Glutamatergic neuron (in vitro differentiated cells): ENCODE measurements around the gene APOBEC3H. TPM values are rescaled to one million over a fixed set of nuclear protein-coding genes. Genes with fewer than 3 reads are reported as not detected.

Experiments
- DNase-seq: peaks from one replicate; pipeline ENCODE4 v3.0.0; 2022
- H3K27ac Mint-ChIP-seq: one replicate; pipeline ENCODE4 v1.8.0; 2020; ENCODE audit warnings: mild to moderate bottlenecking, mixed read lengths, inconsistent platforms; ENCODE audit not compliant: unreplicated experiment
- H3K27me3 Mint-ChIP-seq: one replicate; pipeline ENCODE4 v1.8.0; 2020; ENCODE audit warnings: mild to moderate bottlenecking, moderate library complexity, mixed read lengths, inconsistent platforms; ENCODE audit not compliant: unreplicated experiment
- H3K36me3 Mint-ChIP-seq: one replicate; pipeline ENCODE4 v1.8.0; 2020; ENCODE audit warnings: mild to moderate bottlenecking, mixed read lengths, inconsistent platforms; ENCODE audit not compliant: unreplicated experiment
- H3K4me1 Mint-ChIP-seq: one replicate; pipeline ENCODE4 v1.8.0; 2020; ENCODE audit warnings: mild to moderate bottlenecking, low read depth, mixed read lengths, inconsistent platforms; ENCODE audit not compliant: unreplicated experiment
- H3K4me3 Mint-ChIP-seq: one replicate; pipeline ENCODE4 v1.8.0; 2020; ENCODE audit warnings: mild to moderate bottlenecking, mixed read lengths, inconsistent platforms; ENCODE audit not compliant: unreplicated experiment
- H3K9me3 Mint-ChIP-seq: one replicate; pipeline ENCODE4 v1.8.0; 2020; ENCODE audit warnings: mild to moderate bottlenecking, moderate library complexity, mixed read lengths, inconsistent platforms; ENCODE audit not compliant: unreplicated experiment
- CTCF ChIP-seq: fragments of 200-600 bp; sonication (generic); IDR thresholded peaks from one replicate; pipeline ENCODE4 v1.5.0; 2021; ENCODE audit not compliant: partially characterized antibody, unreplicated experiment
- total RNA-seq: library from RNA; stranded (reverse); fragmentation: NEBNext Ultra II Directional; extraction: Animal tissue kit (Norgen Biotek cat#: 25700); gene quantifications from one replicate; pipeline ENCODE4 v1.2.1, GENCODE V29; 2021; ENCODE audit not compliant: unreplicated experiment

Gene APOBEC3H
- total RNA-seq, 1 donor from 2014 or later = not detected

- H3K4me3 Mint-ChIP-seq = no peak overlapping the region
- H3K4me1 Mint-ChIP-seq = no peaks in the 10 kb centered on the region
- H3K9me3 Mint-ChIP-seq = no peaks in the 10 kb centered on the region
Measured at GRCh38 chr22:39103431-39103830, 6.4 kb downstream of the APOBEC3H start.

GRCh38 chr22:39106326-39106725 lies 9.3 kb downstream of the APOBEC3H start:
- Mint-ChIP-seq H3K27ac (no peak overlapping the region), H3K9me3 (no peaks in the 10 kb centered on the region), H3K27me3 (peaks cover 2% of the 10 kb centered on the region), H3K36me3 (no peaks in the 10 kb centered on the region), H3K4me1 (no peaks in the 10 kb centered on the region), H3K4me3 (no peak overlapping the region)
- DNase-seq = no peak
- no peak for TF ChIP-seq CTCF

More at GRCh38 chr22:39103431-39103830, 6.4 kb downstream of the APOBEC3H start:
- Mint-ChIP-seq H3K27me3 (peaks cover 8% of the 10 kb centered on the region), H3K27ac (no peak overlapping the region), H3K36me3 (no peaks in the 10 kb centered on the region)
- no peak for DNase-seq
- no peak for TF ChIP-seq CTCF

GRCh38 chr22:39108487-39108886 lies 11.4 kb downstream of the APOBEC3H start:
- Mint-ChIP-seq H3K27ac (no peak overlapping the region), H3K9me3 (no peaks in the 10 kb centered on the region), H3K4me3 (no peak overlapping the region), H3K36me3 (no peaks in the 10 kb centered on the region), H3K4me1 (no peaks in the 10 kb centered on the region), H3K27me3 (peaks cover 2% of the 10 kb centered on the region)
- DNase-seq = no peak
- TF ChIP-seq CTCF = no peak

- no peaks in the 10 kb centered on the region for H3K4me1 Mint-ChIP-seq
- no peak overlapping the region for H3K4me3 Mint-ChIP-seq
- H3K9me3 Mint-ChIP-seq = no peaks in the 10 kb centered on the region
- peaks cover 5% of the 10 kb centered on the region for H3K27me3 Mint-ChIP-seq
- H3K27ac Mint-ChIP-seq = no peak overlapping the region
- no peak for TF ChIP-seq CTCF
- no peaks in the 10 kb centered on the region for H3K36me3 Mint-ChIP-seq
- DNase-seq = no peak
Measured at GRCh38 chr22:39109361-39109760, 12.3 kb downstream of the APOBEC3H start.

- Mint-ChIP-seq H3K36me3 (no peaks in the 10 kb centered on the region), H3K9me3 (no peaks in the 10 kb centered on the region), H3K27me3 (peaks cover 5% of the 10 kb centered on the region), H3K4me1 (no peaks in the 10 kb centered on the region), H3K27ac (no peak overlapping the region), H3K4me3 (no peak overlapping the region)
- no peak for TF ChIP-seq CTCF
- no peak for DNase-seq
Measured at GRCh38 chr22:39110631-39111561, 13.9 kb downstream of the APOBEC3H start.
